ENCODE results near the gene CT45A7. TPM values are rescaled to one million over a fixed set of nuclear protein-coding genes. Genes with fewer than 3 reads are reported as not detected.
"Not testable (repeated sequence)": the region's sequence is repeated elsewhere in the genome, so short reads cannot be mapped to it uniquely, and the experiment has no call there.

CT45A7 gene, protein sequence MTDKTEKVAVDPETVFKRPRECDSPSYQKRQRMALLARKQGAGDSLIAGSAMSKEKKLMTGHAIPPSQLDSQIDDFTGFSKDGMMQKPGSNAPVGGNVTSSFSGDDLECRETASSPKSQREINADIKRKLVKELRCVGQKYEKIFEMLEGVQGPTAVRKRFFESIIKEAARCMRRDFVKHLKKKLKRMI
- polyA plus RNA-seq (2013, experiment 1 of 2), result not detected
- polyA plus RNA-seq (2013, experiment 2 of 2), result not detected

DNA sequence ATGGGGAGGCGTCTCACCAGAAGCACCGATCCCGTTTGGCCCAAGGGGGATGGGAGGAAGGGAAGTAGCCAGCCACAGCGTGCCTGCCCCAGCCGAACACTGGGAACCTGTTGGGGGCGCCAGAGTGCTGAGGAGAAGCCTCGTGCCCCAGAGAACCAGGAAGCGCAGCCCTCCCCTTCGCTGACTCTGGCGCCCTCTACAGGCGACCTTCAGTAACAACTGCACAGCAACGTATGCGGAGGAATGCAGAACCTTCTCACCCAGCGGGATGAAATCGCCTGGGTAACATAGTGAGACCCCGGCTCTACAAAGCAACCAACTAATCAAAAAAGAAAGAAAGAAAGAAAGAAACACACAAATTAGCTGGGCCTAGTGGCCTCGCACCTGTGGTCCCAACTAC lies at the start of gene CT45A7:
Gene CT45A7 (minus strand): TSS at position 101 of the 400 bp plus-strand sequence. CDS start 3,747 bp downstream, outside the sequence.
- not testable (repeated sequence) for H3K9me3 ChIP-seq (replicated peaks in 1 of 2; ENCODE audit: control insufficient read depth in 2 of 2, insufficient read depth in 1 of 2, low read depth in 1 of 2, low read length in 2 of 2); H2BK12ac ChIP-seq (ENCODE audit: low read length); H4K91ac ChIP-seq (ENCODE audit: low read depth, low read length, poor library complexity); H2BK15ac ChIP-seq (ENCODE audit: low read length); DNase-seq (ENCODE audit: low spot score); H3K4me3 ChIP-seq (ENCODE audit: low read length in 2 of 2); H2BK5ac ChIP-seq (ENCODE audit: low read length); H3K4me2 ChIP-seq (ENCODE audit: insufficient read depth, low read length, poor library complexity, severe bottlenecking); H3K27me3 ChIP-seq (ENCODE audit: control insufficient read depth in 3 of 3, insufficient read depth in 3 of 3, low read depth in 1 of 3, low read length in 3 of 3); H3K14ac ChIP-seq (ENCODE audit: low read length); H3K9ac ChIP-seq (ENCODE audit: low read depth, low read length, poor library complexity); H3K23ac ChIP-seq (ENCODE audit: low read depth, low read length, poor library complexity); H4K8ac ChIP-seq (ENCODE audit: low read depth, low read length); H2AFZ ChIP-seq (ENCODE audit: low read length); H2BK120ac ChIP-seq (ENCODE audit: low read depth, low read length); H3K18ac ChIP-seq (ENCODE audit: low read length); H3K79me1 ChIP-seq (ENCODE audit: low read depth, low read length); H2AK5ac ChIP-seq (ENCODE audit: low read depth, low read length); H3K27ac ChIP-seq (replicated peaks; ENCODE audit: low read length); H3K4ac ChIP-seq (ENCODE audit: low read length); H3K4me1 ChIP-seq (ENCODE audit: control insufficient read depth in 2 of 2, insufficient read depth in 1 of 2, low read depth in 1 of 2, low read length in 2 of 2); H3K36me3 ChIP-seq (replicated peaks in 1 of 2; ENCODE audit: control insufficient read depth in 2 of 2, insufficient read depth in 2 of 2, low read length in 2 of 2)
- WGBS, 2 donors (ENCODE audit: extremely low coverage in 2 of 2, insufficient read length in 2 of 2, insufficient replicate concordance in 1 of 2), result no CpG with 5 or more reads among the region's 17 CpGs

DNA sequence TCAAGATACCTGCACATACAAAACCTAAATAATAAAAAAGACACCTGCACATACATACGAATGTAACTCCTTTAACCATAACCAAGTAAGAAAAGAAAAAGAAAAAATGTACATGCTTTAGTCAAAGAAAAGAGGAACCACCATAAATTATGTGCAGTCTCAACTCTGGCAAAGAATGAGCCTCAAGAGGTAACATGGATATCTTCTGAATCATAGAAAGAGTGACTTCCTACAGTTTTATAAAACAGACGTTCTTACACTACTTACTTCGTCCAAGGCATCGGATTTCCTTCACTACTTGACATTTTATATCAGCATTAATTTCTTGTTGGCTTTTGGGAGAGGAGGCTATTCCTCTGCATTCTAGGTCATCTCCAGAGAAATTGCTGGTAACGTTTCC lies 45.7 kb upstream of the CT45A7 start:
- H3K27me3 ChIP-seq (ENCODE audit: control insufficient read depth in 3 of 3, insufficient read depth in 3 of 3, low read depth in 1 of 3, low read length in 3 of 3); H3K4me3 ChIP-seq (ENCODE audit: low read length in 2 of 2); H3K36me3 ChIP-seq (replicated peaks in 1 of 2; ENCODE audit: control insufficient read depth in 2 of 2, insufficient read depth in 2 of 2, low read length in 2 of 2); H3K4me2 ChIP-seq (ENCODE audit: insufficient read depth, low read length, poor library complexity, severe bottlenecking); H3K23ac ChIP-seq (ENCODE audit: low read depth, low read length, poor library complexity); H2AK5ac ChIP-seq (ENCODE audit: low read depth, low read length); H3K4me1 ChIP-seq (ENCODE audit: control insufficient read depth in 2 of 2, insufficient read depth in 1 of 2, low read depth in 1 of 2, low read length in 2 of 2); H2AFZ ChIP-seq (ENCODE audit: low read length); H4K91ac ChIP-seq (ENCODE audit: low read depth, low read length, poor library complexity); H2BK5ac ChIP-seq (ENCODE audit: low read length); H3K79me1 ChIP-seq (ENCODE audit: low read depth, low read length); H2BK15ac ChIP-seq (ENCODE audit: low read length); DNase-seq (ENCODE audit: low spot score); H2BK12ac ChIP-seq (ENCODE audit: low read length); H3K4ac ChIP-seq (ENCODE audit: low read length); H3K27ac ChIP-seq (replicated peaks; ENCODE audit: low read length); H3K14ac ChIP-seq (ENCODE audit: low read length); H3K18ac ChIP-seq (ENCODE audit: low read length); H3K9ac ChIP-seq (ENCODE audit: low read depth, low read length, poor library complexity); H3K9me3 ChIP-seq (replicated peaks in 1 of 2; ENCODE audit: control insufficient read depth in 2 of 2, insufficient read depth in 1 of 2, low read depth in 1 of 2, low read length in 2 of 2); H4K8ac ChIP-seq (ENCODE audit: low read depth, low read length); H2BK120ac ChIP-seq (ENCODE audit: low read depth, low read length): not testable (repeated sequence)
- WGBS, 2 donors (ENCODE audit: extremely low coverage in 2 of 2, insufficient read length in 2 of 2, insufficient replicate concordance in 1 of 2), result no CpG with 5 or more reads among the region's 5 CpGs

DNA sequence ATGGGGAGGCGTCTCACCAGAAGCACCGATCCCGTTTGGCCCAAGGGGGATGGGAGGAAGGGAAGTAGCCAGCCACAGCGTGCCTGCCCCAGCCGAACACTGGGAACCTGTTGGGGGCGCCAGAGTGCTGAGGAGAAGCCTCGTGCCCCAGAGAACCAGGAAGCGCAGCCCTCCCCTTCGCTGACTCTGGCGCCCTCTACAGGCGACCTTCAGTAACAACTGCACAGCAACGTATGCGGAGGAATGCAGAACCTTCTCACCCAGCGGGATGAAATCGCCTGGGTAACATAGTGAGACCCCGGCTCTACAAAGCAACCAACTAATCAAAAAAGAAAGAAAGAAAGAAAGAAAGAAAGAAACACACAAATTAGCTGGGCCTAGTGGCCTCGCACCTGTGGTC lies 34.6 kb upstream of the CT45A7 start, which contains the start of gene CT45A9:
Gene CT45A9 (minus strand): TSS at position 101 of the 400 bp plus-strand sequence. CDS start 3,751 bp downstream, outside the sequence.
- H2BK15ac ChIP-seq (ENCODE audit: low read length); H2BK12ac ChIP-seq (ENCODE audit: low read length); H3K23ac ChIP-seq (ENCODE audit: low read depth, low read length, poor library complexity); H3K9ac ChIP-seq (ENCODE audit: low read depth, low read length, poor library complexity); H4K8ac ChIP-seq (ENCODE audit: low read depth, low read length); H3K79me1 ChIP-seq (ENCODE audit: low read depth, low read length); H3K9me3 ChIP-seq (replicated peaks in 1 of 2; ENCODE audit: control insufficient read depth in 2 of 2, insufficient read depth in 1 of 2, low read depth in 1 of 2, low read length in 2 of 2); H2BK120ac ChIP-seq (ENCODE audit: low read depth, low read length); H2AK5ac ChIP-seq (ENCODE audit: low read depth, low read length); H4K91ac ChIP-seq (ENCODE audit: low read depth, low read length, poor library complexity); DNase-seq (ENCODE audit: low spot score); H3K27me3 ChIP-seq (ENCODE audit: control insufficient read depth in 3 of 3, insufficient read depth in 3 of 3, low read depth in 1 of 3, low read length in 3 of 3); H3K27ac ChIP-seq (replicated peaks; ENCODE audit: low read length); H3K4me3 ChIP-seq (ENCODE audit: low read length in 2 of 2); H3K4me1 ChIP-seq (ENCODE audit: control insufficient read depth in 2 of 2, insufficient read depth in 1 of 2, low read depth in 1 of 2, low read length in 2 of 2); H3K36me3 ChIP-seq (replicated peaks in 1 of 2; ENCODE audit: control insufficient read depth in 2 of 2, insufficient read depth in 2 of 2, low read length in 2 of 2); H2BK5ac ChIP-seq (ENCODE audit: low read length); H3K18ac ChIP-seq (ENCODE audit: low read length); H3K14ac ChIP-seq (ENCODE audit: low read length); H3K4me2 ChIP-seq (ENCODE audit: insufficient read depth, low read length, poor library complexity, severe bottlenecking); H3K4ac ChIP-seq (ENCODE audit: low read length); H2AFZ ChIP-seq (ENCODE audit: low read length): not testable (repeated sequence)
- WGBS, 2 donors (ENCODE audit: extremely low coverage in 2 of 2, insufficient read length in 2 of 2, insufficient replicate concordance in 1 of 2), result no CpG with 5 or more reads among the region's 17 CpGs

DNA sequence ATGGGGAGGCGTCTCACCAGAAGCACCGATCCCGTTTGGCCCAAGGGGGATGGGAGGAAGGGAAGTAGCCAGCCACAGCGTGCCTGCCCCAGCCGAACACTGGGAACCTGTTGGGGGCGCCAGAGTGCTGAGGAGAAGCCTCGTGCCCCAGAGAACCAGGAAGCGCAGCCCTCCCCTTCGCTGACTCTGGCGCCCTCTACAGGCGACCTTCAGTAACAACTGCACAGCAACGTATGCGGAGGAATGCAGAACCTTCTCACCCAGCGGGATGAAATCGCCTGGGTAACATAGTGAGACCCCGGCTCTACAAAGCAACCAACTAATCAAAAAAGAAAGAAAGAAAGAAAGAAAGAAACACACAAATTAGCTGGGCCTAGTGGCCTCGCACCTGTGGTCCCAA lies 17.4 kb upstream of the CT45A7 start, which contains the start of gene CT45A8:
Gene CT45A8 (minus strand): TSS at position 101 of the 400 bp plus-strand sequence. CDS start 3,755 bp downstream, outside the sequence.
- WGBS, 2 donors (ENCODE audit: extremely low coverage in 2 of 2, insufficient read length in 2 of 2, insufficient replicate concordance in 1 of 2), result no CpG with 5 or more reads among the region's 17 CpGs

More for the DNA sequence above, 17.4 kb upstream of the CT45A7 start, which contains the start of gene CT45A8:
- H3K23ac ChIP-seq (ENCODE audit: low read depth, low read length, poor library complexity); H3K4me3 ChIP-seq (ENCODE audit: low read length in 2 of 2); H2BK12ac ChIP-seq (ENCODE audit: low read length); DNase-seq (ENCODE audit: low spot score); H2AK5ac ChIP-seq (ENCODE audit: low read depth, low read length); H2AFZ ChIP-seq (ENCODE audit: low read length); H3K4me2 ChIP-seq (ENCODE audit: insufficient read depth, low read length, poor library complexity, severe bottlenecking); H3K27me3 ChIP-seq (ENCODE audit: control insufficient read depth in 3 of 3, insufficient read depth in 3 of 3, low read depth in 1 of 3, low read length in 3 of 3); H3K36me3 ChIP-seq (replicated peaks in 1 of 2; ENCODE audit: control insufficient read depth in 2 of 2, insufficient read depth in 2 of 2, low read length in 2 of 2); H4K91ac ChIP-seq (ENCODE audit: low read depth, low read length, poor library complexity); H2BK5ac ChIP-seq (ENCODE audit: low read length); H3K9ac ChIP-seq (ENCODE audit: low read depth, low read length, poor library complexity); H3K27ac ChIP-seq (replicated peaks; ENCODE audit: low read length); H3K18ac ChIP-seq (ENCODE audit: low read length); H3K79me1 ChIP-seq (ENCODE audit: low read depth, low read length); H3K14ac ChIP-seq (ENCODE audit: low read length); H3K4me1 ChIP-seq (ENCODE audit: control insufficient read depth in 2 of 2, insufficient read depth in 1 of 2, low read depth in 1 of 2, low read length in 2 of 2); H3K4ac ChIP-seq (ENCODE audit: low read length); H2BK15ac ChIP-seq (ENCODE audit: low read length); H4K8ac ChIP-seq (ENCODE audit: low read depth, low read length); H2BK120ac ChIP-seq (ENCODE audit: low read depth, low read length); H3K9me3 ChIP-seq (replicated peaks in 1 of 2; ENCODE audit: control insufficient read depth in 2 of 2, insufficient read depth in 1 of 2, low read depth in 1 of 2, low read length in 2 of 2): not testable (repeated sequence)

Data from neuronal stem cell (in vitro differentiated cells).